A549 (cell line): ENCODE measurements around the gene GULP1.

Source experiments
- CHD2 ChIP-seq: fragments of 150-350 bp; IDR thresholded peaks from 2 replicates; pipeline ENCODE4 v1.6.1; 2014; ENCODE audit warnings: low read length; ENCODE audit not compliant: partially characterized antibody
- CTCF ChIP-seq: fragments of >200 bp; sonication (Bioruptor Twin); formaldehyde crosslinking; IDR thresholded peaks from 3 replicates; pipeline ENCODE4 v1.5.1; 2016
- EP300 ChIP-seq, 2 experiments: fragments of >200 bp; sonication (Bioruptor Twin); formaldehyde crosslinking; IDR thresholded peaks; 2 replicates in 1 of 2; 3 replicates in 1 of 2; pipeline ENCODE4 v1.6.1; 2016 to 2017
- JUNB ChIP-seq: fragments of >200 bp; sonication (Bioruptor Twin); formaldehyde crosslinking; IDR thresholded peaks from 2 replicates; pipeline ENCODE4 v1.6.1; 2016
- MYC ChIP-seq: IDR thresholded peaks from 2 replicates; pipeline ENCODE4 v1.6.1; 2012; ENCODE audit warnings: mild to moderate bottlenecking, inconsistent platforms, low read length, improper control_type of control experiment, borderline replicate concordance
- POLR2A ChIP-seq: IDR thresholded peaks from 2 replicates; pipeline ENCODE4 v1.6.1; 2012; ENCODE audit warnings: mild to moderate bottlenecking, low read length
- RFX5 ChIP-seq: fragments of 450-650 bp; IDR thresholded peaks from 2 replicates; pipeline ENCODE4 v1.7.1; 2014; ENCODE audit warnings: antibody characterized with exemption, mild to moderate bottlenecking, moderate library complexity
- RNF2 ChIP-seq: fragments of 200-600 bp; sonication (generic); IDR thresholded peaks from 2 replicates; pipeline ENCODE4 v1.6.1; 2016; ENCODE audit warnings: low read depth, mild to moderate bottlenecking, antibody characterized with exemption, moderate library complexity, borderline replicate concordance
- SREBF2 ChIP-seq: fragments of 450-650 bp; IDR thresholded peaks from 2 replicates; pipeline ENCODE4 v1.6.1; 2014; ENCODE audit warnings: mild to moderate bottlenecking, moderate library complexity
- TFCP2L1 ChIP-seq: fragments of 250-450 bp; sonication (Bioruptor Pico); IDR thresholded peaks from 2 replicates; pipeline ENCODE4 v1.5.0; 2021; ENCODE audit warnings: mild to moderate bottlenecking
- TP53 ChIP-seq: fragments of 250-450 bp; sonication (Bioruptor Pico); IDR thresholded peaks from 2 replicates; pipeline ENCODE4 v1.5.0; 2021; ENCODE audit warnings: mild to moderate bottlenecking, moderate library complexity
- USF2 ChIP-seq: fragments of 450-650 bp; IDR thresholded peaks from 2 replicates; pipeline ENCODE4 v1.6.1; 2014; ENCODE audit warnings: antibody characterized with exemption
- TF ChIP-seq, protein P1 (sequence below): fragments of 250-450 bp; sonication (Bioruptor Pico); IDR thresholded peaks from 2 replicates; pipeline ENCODE4 v1.5.0; 2020; ENCODE audit warnings: low read depth, mild to moderate bottlenecking, moderate library complexity
- TF ChIP-seq, protein P2 (sequence below): fragments of 200-600 bp; sonication (generic); IDR thresholded peaks from 2 replicates; pipeline ENCODE4 v1.6.1; 2016; ENCODE audit warnings: antibody characterized with exemption, mild to moderate bottlenecking, moderate library complexity

GRCh38 chr2:188439986-188440385, 148.3 kb downstream of the GULP1 start:
- TF ChIP-seq MYC: no peak
- TF ChIP-seq CTCF: no peak
- TF ChIP-seq EP300 (IDR thresholded peaks at IDR 0.05): no peak
- no peak for TF ChIP-seq JUNB
- TF ChIP-seq RFX5: no peak
- TF ChIP-seq POLR2A: no peak
- no peak for TF ChIP-seq RNF2
- TF ChIP-seq, protein P1, sequence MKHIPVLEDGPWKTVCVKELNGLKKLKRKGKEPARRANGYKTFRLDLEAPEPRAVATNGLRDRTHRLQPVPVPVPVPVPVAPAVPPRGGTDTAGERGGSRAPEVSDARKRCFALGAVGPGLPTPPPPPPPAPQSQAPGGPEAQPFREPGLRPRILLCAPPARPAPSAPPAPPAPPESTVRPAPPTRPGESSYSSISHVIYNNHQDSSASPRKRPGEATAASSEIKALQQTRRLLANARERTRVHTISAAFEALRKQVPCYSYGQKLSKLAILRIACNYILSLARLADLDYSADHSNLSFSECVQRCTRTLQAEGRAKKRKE: no peak
- no peak for TF ChIP-seq TP53
- no peak for TF ChIP-seq CHD2
- no peak for TF ChIP-seq USF2
- TF ChIP-seq TFCP2L1: no peak
- TF ChIP-seq, protein P2, sequence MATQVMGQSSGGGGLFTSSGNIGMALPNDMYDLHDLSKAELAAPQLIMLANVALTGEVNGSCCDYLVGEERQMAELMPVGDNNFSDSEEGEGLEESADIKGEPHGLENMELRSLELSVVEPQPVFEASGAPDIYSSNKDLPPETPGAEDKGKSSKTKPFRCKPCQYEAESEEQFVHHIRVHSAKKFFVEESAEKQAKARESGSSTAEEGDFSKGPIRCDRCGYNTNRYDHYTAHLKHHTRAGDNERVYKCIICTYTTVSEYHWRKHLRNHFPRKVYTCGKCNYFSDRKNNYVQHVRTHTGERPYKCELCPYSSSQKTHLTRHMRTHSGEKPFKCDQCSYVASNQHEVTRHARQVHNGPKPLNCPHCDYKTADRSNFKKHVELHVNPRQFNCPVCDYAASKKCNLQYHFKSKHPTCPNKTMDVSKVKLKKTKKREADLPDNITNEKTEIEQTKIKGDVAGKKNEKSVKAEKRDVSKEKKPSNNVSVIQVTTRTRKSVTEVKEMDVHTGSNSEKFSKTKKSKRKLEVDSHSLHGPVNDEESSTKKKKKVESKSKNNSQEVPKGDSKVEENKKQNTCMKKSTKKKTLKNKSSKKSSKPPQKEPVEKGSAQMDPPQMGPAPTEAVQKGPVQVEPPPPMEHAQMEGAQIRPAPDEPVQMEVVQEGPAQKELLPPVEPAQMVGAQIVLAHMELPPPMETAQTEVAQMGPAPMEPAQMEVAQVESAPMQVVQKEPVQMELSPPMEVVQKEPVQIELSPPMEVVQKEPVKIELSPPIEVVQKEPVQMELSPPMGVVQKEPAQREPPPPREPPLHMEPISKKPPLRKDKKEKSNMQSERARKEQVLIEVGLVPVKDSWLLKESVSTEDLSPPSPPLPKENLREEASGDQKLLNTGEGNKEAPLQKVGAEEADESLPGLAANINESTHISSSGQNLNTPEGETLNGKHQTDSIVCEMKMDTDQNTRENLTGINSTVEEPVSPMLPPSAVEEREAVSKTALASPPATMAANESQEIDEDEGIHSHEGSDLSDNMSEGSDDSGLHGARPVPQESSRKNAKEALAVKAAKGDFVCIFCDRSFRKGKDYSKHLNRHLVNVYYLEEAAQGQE: no peak
- TF ChIP-seq SREBF2: no peak
